Activated B cell treated with CpG ODN at 0.5 μM for 24 hours (primary cell): Measurements from ENCODE around the gene E2F4. TPM values are rescaled to one million over a fixed set of nuclear protein-coding genes. Genes with fewer than 3 reads are reported as not detected.

Experiments used
- ATAC-seq: fragments of 200-7000 bp; cut with Tn5 transposase; one replicate; pipeline ENCODE4 v1.10.0; 2021; ENCODE audit warnings: low read depth, mild to moderate bottlenecking, moderate library complexity
- CTCF ChIA-PET: fragments of 350-600 bp; sonication (Branson Sonifier 250); formaldehyde crosslinking; loops from one replicate; lab custom pipeline; 2021; ENCODE audit warnings: antibody characterized with exemption; lab: Charles Lee
- POLR2A ChIA-PET: fragments of 350-600 bp; sonication (Branson Sonifier 250); formaldehyde crosslinking; loops from one replicate; lab custom pipeline; 2021; ENCODE audit warnings: antibody characterized with exemption; lab: Charles Lee
- DNase-seq: peaks from one replicate; pipeline ENCODE4 v3.0.0; 2022
- H3K27ac Mint-ChIP-seq: one replicate; pipeline ENCODE4 v1.8.0; 2020; ENCODE audit warnings: mixed read lengths
- H3K27me3 Mint-ChIP-seq: one replicate; pipeline ENCODE4 v1.8.0; 2021; ENCODE audit warnings: mixed read lengths
- H3K36me3 Mint-ChIP-seq: one replicate; pipeline ENCODE4 v1.8.0; 2021; ENCODE audit warnings: low read depth, mixed read lengths
- H3K4me1 Mint-ChIP-seq: one replicate; pipeline ENCODE4 v1.8.0; 2021; ENCODE audit warnings: mixed read lengths
- H3K4me3 Mint-ChIP-seq: one replicate; pipeline ENCODE4 v1.8.0; 2020; ENCODE audit warnings: mild to moderate bottlenecking, mixed read lengths
- H3K9me3 Mint-ChIP-seq: one replicate; pipeline ENCODE4 v1.8.0; 2020; ENCODE audit warnings: mixed read lengths
- CTCF ChIP-seq: fragments of 200-600 bp; IDR thresholded peaks from one replicate; pipeline ENCODE4 v1.8.0; 2022; ENCODE audit warnings: antibody characterized with exemption, mild to moderate bottlenecking
- intact Hi-C: fragments of 100-400 bp; cut with micrococcal nuclease; formaldehyde crosslinking; loops from one replicate; pipeline ENCODE4 v1.15.1; 2024
- total RNA-seq: library from RNA; stranded (reverse); gene quantifications from 2 replicates; pipeline ENCODE4 v1.2.3, GENCODE V29; 2022

The E2F4 gene
- total RNA-seq, 1 donor from 2014 or later = 128 TPM

- CTCF ChIA-PET = interaction anchor here (1.0 to 2.2 kb wide), 5 partner anchors 20 to 206 kb away, joined by 3 to 14 read pairs (median 4); no protein-coding TSS in a partner anchor
- H3K27me3 Mint-ChIP-seq = peaks cover 13% of the 10 kb centered on the region
- POLR2A ChIA-PET = interaction anchor here (0.5 to 2.2 kb wide), 10 partner anchors 7 to 1165 kb away, joined by 3 to 20 read pairs (median 4); partner anchors contain the start of genes B3GNT9, CBFB, CTCF and FHOD1
- peak overlapping the region; percentile 94 for H3K27ac Mint-ChIP-seq
- peaks cover 54% of the 10 kb centered on the region for H3K4me1 Mint-ChIP-seq
- peaks cover 3% of the 10 kb centered on the region for H3K36me3 Mint-ChIP-seq
- intact Hi-C loops = loop anchor here (2.0 to 10.0 kb wide), 4 partner anchors 35 to 507 kb away; partner anchors contain the start of genes ACD, C16orf86, E2F4 and ENKD1
- H3K9me3 Mint-ChIP-seq = no peaks in the 10 kb centered on the region
- ATAC-seq (no peak), DNase-seq (no peak)
- H3K4me3 Mint-ChIP-seq = peak overlapping the region; percentile 94
- no peak for TF ChIP-seq CTCF
Measured at GRCh38 chr16:67157892-67158635, 33.9 kb upstream of the E2F4 start.

- CTCF ChIA-PET = interaction anchor here (1.4 to 2.2 kb wide), 3 partner anchors 26 to 141 kb away, joined by 3 to 14 read pairs (median 12); no protein-coding TSS in a partner anchor
- DNase-seq (peak; percentile 78), ATAC-seq (peak; percentile 61)
- peak overlapping the region; percentile 94 for H3K4me3 Mint-ChIP-seq
- H3K4me1 Mint-ChIP-seq = peaks cover 58% of the 10 kb centered on the region
- peaks cover 13% of the 10 kb centered on the region for H3K27me3 Mint-ChIP-seq
- H3K9me3 Mint-ChIP-seq = no peaks in the 10 kb centered on the region
- H3K36me3 Mint-ChIP-seq = peaks cover 3% of the 10 kb centered on the region
- peak overlapping the region; percentile 94 for H3K27ac Mint-ChIP-seq
- intact Hi-C loops = loop anchor here (1.0 to 10.0 kb wide), 7 partner anchors 15 to 506 kb away; partner anchors contain the start of genes ACD, C16orf86, CBFB and E2F4
- POLR2A ChIA-PET = interaction anchor here (0.5 to 2.2 kb wide), 11 partner anchors 8 to 926 kb away, joined by 3 to 20 read pairs (median 3); partner anchors contain the start of genes B3GNT9, CBFB, CTCF and FHOD1
- TF ChIP-seq CTCF = no peak
Measured at GRCh38 chr16:67158637-67159600, 33.0 kb upstream of the E2F4 start.

DNA sequence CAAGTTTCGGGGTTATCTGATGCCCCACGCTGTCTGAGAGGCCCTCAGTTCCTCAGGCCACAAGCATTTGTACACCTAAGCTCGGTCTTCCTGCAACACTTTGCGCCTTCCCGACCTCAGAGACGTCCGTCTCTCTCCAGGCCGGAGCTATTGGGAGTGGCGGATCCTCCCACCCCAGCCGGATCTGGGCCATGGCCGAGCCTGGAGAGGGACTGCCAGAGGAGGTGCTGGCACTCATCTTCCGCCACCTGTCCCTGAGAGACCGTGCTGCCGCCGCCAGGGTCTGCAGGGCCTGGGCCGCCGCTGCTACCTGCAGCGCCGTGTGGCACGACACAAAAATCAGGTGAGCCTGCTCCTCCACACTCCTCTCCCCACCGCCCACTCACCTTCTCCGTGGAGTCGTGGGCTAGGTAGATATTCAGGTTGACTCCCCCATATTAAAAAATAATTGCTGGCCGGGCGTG, 30.3 kb upstream of the E2F4 start:
- H3K27ac Mint-ChIP-seq = no peak overlapping the region
- DNase-seq = no peak

GRCh38 chr16:67162506-67163163, 29.3 kb upstream of the E2F4 start:
- Mint-ChIP-seq H3K4me1 (peaks cover 52% of the 10 kb centered on the region), H3K27me3 (peaks cover 40% of the 10 kb centered on the region), H3K4me3 (peak overlapping the region; percentile 59), H3K36me3 (peaks cover 3% of the 10 kb centered on the region), H3K9me3 (no peaks in the 10 kb centered on the region), H3K27ac (no peak overlapping the region)
- no peak for DNase-seq
- intact Hi-C loops = loop anchor here (5.0 kb wide), 1 partner anchor 1375 kb away; the partner anchor contains the start of gene ZFP90
- POLR2A ChIA-PET = interaction anchor here (0.5 to 1.1 kb wide), 6 partner anchors 8 to 299 kb away, joined by 3 to 6 read pairs (median 4); partner anchors contain the start of gene B3GNT9
- ATAC-seq = no peak
- TF ChIP-seq CTCF = no peak
- CTCF ChIA-PET = interaction anchor here (0.8 to 1.3 kb wide), 2 partner anchors 65 to 208 kb away, joined by 3 read pairs; partner anchors contain the start of gene TMEM208

More for the DNA sequence above, 30.3 kb upstream of the E2F4 start:
- POLR2A ChIA-PET = no interaction called here
- Mint-ChIP-seq H3K36me3 (peaks cover 3% of the 10 kb centered on the region), H3K27me3 (peaks cover 30% of the 10 kb centered on the region), H3K4me1 (peaks cover 56% of the 10 kb centered on the region), H3K9me3 (no peaks in the 10 kb centered on the region), H3K4me3 (no peak overlapping the region)
- CTCF ChIA-PET = no interaction called here
- no peak for ATAC-seq
- TF ChIP-seq CTCF = no peak
- intact Hi-C loops = loop anchor here (5.0 kb wide), 1 partner anchor 1376 kb away; the partner anchor contains the start of gene ZFP90
